GM21515 (cell line): ENCODE results near the gene LINGO1.

Source experiments
- ATAC-seq: cut with Tn5 transposase; IDR thresholded peaks from one replicate; pipeline ENCODE4 v1.9.1; 2021; ENCODE audit not compliant: unreplicated experiment

LINGO1 gene

DNA sequence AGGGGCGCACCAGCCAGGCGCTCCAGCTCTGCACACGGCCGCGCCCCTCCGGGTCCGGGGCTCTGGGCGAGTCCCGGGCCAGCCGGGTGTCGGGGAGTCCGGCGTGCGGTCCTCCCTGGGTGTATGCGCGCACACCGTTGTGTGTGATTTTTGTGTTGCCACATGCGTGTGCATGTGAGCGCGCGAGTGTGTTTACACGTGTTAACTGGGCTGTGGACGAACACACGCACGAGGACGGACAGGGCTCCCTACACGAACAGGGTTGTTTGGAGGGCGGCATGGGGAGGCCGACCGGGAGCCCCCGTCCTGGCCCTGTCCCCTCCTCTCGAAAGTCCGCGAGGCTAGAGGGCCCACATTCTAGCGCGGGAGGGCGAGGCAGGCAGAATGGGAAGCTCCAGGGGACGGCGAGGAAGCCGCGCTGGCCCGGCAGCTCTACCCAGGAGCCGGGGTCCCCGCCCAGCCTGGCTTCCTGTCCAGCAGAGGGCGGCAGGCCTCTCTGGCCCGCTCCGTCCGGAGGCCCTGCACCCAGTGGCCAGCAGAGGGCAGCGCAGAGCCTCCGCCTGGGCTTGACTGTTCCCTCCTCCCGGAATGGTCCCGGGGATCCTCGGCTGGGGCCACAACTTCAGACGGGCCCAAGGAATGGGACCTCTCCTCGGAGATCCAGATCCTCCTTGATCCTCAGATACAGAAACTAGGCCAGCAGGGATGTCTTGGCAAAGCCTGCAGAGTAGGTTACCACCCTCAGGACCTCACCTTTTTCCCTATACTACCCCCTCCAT is 611 bp upstream of the LINGO1 start:
- ATAC-seq = peak; percentile 76

GRCh38 chr15:77631745-77632533 is 773 bp downstream of the LINGO1 start:
- no peak for ATAC-seq

- no peak for ATAC-seq
These were observed 1.6 kb downstream of the LINGO1 start for GRCh38 chr15:77630956-77631744.

DNA sequence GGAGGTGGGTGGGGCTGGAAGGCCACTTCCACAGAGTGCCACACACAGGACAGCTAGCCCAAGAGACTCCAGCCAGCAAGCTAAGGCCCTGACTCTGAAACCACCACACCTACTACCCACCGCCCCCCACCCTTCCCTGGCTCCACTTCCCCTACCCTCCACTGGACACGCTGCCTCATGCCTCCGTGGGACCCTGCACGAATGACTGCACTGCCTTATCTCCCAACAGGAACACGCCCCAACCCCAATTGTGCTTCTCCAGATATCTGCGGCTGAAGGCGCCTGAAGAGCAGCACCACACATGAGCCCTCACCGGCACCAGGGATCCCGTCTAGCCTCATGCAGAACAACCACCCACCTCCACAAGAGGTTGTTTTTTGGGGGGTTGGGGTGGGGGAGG is 2.7 kb downstream of the LINGO1 start:
- ATAC-seq = no peak

GRCh38 chr15:77629070-77630030 is 3.4 kb downstream of the LINGO1 start:
- no peak for ATAC-seq

GRCh38 chr15:77628010-77628409 is 4.7 kb downstream of the LINGO1 start:
- ATAC-seq = no peak

DNA sequence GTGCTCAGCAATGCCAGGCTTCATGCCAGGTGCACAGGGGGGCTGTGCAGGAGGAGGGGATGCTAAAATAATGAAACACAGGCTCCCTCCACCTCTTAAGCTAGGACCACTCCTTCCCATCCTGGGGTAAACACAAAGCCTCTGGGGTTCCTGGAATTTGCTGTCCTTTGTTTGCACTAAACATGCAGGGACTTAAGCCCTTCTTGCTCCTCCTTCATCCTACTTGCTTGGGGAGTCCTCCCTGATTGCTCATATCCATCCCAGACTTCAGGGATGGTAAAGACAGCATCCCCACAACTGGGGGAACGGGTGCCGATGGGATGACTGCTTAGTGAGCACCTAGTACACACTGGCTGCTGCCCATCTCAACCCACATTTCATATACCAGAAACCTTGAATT is 5.1 kb downstream of the LINGO1 start:
- no peak for ATAC-seq

GRCh38 chr15:77627067-77627466 is 5.6 kb downstream of the LINGO1 start:
- ATAC-seq = no peak

DNA sequence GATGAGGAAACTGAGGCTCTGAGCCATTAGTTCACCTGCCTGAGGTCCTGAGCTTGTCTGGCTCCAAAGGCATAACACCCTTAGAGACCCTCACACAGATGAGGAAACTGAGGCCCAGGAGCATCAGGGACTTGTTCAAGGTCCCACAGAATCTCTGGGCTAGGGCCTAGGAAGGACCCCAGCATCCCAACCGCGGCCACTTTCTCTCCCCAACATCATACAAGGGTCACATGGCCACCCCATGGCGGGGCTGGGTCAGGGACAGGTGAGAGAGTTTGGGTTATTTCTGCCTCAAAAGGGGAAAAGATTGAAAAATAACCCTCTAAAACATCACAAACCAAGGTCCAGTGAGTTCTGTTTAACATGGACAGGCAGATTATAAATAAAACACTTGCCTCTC is 6.7 kb downstream of the LINGO1 start:
- ATAC-seq = no peak

DNA sequence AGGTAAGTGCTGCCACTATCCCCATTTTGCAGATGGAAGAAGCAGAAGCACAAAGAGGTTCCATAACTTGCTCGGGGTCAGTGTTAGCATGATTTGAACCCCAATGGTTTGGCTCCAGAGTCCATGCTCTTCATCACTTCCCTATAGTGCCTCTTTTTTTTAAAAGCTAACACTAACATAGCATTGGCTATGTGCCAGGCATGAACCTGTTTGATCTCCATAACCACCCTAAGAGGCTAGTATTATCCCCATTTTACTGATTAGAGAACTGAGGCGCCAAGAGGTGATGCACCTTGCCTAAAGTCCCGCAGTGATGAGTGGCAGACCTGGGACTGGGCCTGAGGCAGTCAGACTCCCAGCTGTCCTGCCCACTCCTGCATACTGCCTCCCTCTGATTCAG is 7.3 kb downstream of the LINGO1 start:
- no peak for ATAC-seq

DNA sequence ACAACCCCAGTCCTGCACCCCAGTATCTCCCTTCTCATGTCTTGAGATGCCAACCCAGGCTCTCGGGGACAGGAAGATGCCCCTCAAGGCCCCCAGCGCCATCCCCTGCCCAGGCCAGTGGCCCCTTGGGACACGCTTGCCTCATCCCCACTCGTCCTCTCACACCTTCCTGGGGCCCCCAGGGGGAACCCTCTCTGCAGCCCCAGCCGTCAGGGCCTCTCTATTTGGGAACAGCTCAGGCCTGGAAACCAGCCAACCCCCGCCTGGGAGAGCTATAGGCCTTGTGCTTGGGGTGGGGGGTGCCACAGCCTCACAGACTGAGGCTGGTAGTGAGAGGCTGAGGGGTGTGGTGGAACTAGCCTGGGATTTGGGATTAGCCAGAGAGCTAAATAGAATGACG is 7.8 kb downstream of the LINGO1 start:
- no peak for ATAC-seq

DNA sequence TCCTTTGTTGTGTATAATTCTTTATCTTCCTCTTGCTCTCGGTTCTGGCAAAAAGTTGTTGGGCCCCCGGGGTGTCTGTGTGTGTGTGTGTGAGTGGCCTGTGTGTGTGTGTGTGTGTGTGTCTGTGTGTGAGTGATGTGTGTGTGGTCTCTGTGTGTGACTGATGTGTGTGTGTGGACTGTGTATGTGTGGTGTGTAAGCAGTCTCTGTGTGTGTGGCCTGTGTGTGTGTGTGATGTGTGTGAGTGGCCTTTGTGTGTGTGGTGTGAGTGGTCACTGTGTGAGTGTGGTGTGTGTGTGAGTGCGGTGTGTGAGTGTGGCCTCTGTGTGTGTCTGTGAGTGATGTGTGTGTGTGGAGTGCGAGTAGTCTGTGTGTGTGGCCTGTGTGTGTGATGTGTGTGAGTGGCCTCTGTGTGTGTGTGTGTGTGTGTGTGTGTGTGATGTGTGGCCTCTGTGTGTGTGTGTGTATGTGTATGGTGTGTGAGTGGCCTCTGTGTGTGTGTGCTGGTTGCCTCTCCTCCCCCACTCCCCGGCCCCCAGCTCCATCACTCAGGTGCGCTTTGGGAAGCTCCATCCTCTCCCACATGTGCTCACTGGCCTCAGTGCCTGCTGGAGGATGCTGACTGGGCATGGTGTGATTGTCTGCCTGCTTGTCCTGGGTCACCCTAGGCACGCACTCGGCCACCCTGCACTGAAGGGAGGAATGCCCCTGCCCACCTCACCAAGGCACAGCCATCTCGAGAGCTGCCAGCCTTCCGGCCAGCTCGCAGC is 8.8 kb downstream of the LINGO1 start:
- ATAC-seq = no peak

GRCh38 chr15:77622934-77623754 is 9.6 kb downstream of the LINGO1 start:
- no peak for ATAC-seq

GRCh38 chr15:77622209-77622933 is 10.3 kb downstream of the LINGO1 start:
- no peak for ATAC-seq

- no peak for ATAC-seq
These were observed 10.9 kb downstream of the LINGO1 start for GRCh38 chr15:77621847-77622208.

DNA sequence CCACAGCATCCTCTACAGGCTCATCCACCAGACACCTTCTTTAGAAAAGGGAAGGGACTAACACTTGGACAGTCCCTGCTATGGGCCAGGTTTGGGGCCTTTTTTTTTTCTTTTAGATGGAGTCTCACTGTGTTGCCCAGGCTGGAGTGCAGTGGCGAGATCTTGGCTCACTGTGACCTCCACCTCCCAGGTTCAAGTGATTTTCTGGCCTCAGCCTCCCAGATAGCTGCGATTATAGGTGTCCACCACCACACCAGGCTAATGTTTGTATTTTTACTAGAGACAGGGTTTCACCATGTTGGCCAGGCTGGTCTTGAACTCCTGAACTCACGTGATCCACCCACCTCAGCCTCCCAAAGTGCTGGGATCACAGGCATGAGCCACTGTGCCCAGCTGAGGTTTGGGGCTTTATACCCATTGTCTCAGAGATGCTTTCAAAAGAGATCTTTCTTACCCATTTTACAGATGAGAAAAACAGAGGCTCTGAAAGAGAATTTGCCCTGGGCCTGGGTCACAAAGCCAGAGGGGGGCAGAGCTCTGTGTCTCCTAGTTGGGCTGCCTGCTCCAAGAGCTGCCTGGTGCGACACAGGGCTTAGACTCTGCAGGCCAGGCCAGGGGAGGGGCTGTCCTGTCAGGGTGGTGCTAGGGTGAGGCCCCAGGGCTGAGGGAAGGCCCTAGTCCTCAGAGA is 11.6 kb downstream of the LINGO1 start:
- no peak for ATAC-seq

DNA sequence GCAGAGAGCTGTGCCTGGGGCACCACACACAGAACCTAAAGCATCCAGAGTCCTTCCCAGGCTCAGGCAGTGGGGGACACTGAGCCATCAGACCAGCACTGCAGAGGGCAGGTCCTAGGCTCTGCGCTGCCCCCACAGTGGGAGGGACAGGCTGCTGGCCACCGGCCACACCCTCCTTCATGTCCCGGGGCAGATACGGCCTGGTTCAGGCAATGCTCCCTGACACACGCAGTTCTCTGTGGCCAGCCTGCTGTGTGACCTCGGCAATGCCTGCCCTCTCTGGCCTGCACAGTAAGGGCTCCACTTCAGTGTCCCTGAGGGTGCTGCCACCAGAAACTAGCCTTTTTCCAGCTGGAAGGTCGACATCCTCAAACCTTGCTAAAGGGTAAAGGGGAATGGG is 12.4 kb downstream of the LINGO1 start:
- ATAC-seq = no peak

GRCh38 chr15:77619883-77620282 is 12.8 kb downstream of the LINGO1 start:
- ATAC-seq = no peak
